Activated CD4-positive, alpha-beta T cell treated with anti-CD3 and anti-CD28 coated beads for 36 hours (primary cell): ENCODE data around the gene TRIM54. TPM values are rescaled to one million over a fixed set of nuclear protein-coding genes. Genes with fewer than 3 reads are reported as not detected.
"Not testable (repeated sequence)": the region's sequence is repeated elsewhere in the genome, so short reads cannot be mapped to it uniquely, and the experiment has no call there.

Source experiments
- ATAC-seq: fragments of 200-7000 bp; cut with Tn5 transposase; one replicate; pipeline ENCODE4 v1.10.0; 2021; ENCODE audit warnings: mild to moderate bottlenecking, moderate library complexity
- CTCF ChIA-PET: fragments of 350-600 bp; sonication (Branson Sonifier 250); formaldehyde crosslinking; loops from one replicate; lab custom pipeline; 2021; ENCODE audit warnings: antibody characterized with exemption; lab: Charles Lee
- POLR2A ChIA-PET: fragments of 350-600 bp; sonication (Branson Sonifier 250); formaldehyde crosslinking; loops from one replicate; lab custom pipeline; 2021; ENCODE audit warnings: antibody characterized with exemption, inconsistent platforms; lab: Charles Lee
- DNase-seq: peaks from one replicate; pipeline ENCODE4 v3.0.0-alpha.2; 2020
- H3K27ac Mint-ChIP-seq: one replicate; pipeline ENCODE4 v1.8.0; 2021; ENCODE audit warnings: mixed read lengths
- H3K27me3 Mint-ChIP-seq: one replicate; pipeline ENCODE4 v1.8.0; 2021; ENCODE audit warnings: mixed read lengths
- H3K36me3 Mint-ChIP-seq: one replicate; pipeline ENCODE4 v1.8.0; 2021; ENCODE audit warnings: low read depth, mixed read lengths
- H3K4me1 Mint-ChIP-seq: one replicate; pipeline ENCODE4 v1.8.0; 2021; ENCODE audit warnings: mixed read lengths
- H3K4me3 Mint-ChIP-seq: one replicate; pipeline ENCODE4 v1.8.0; 2021; ENCODE audit warnings: mild to moderate bottlenecking, moderate library complexity, mixed read lengths
- H3K9me3 Mint-ChIP-seq: one replicate; pipeline ENCODE4 v1.8.0; 2021; ENCODE audit warnings: low read depth, mixed read lengths
- intact Hi-C, 2 experiments: fragments of 100-400 bp; cut with DNase I in 1 of 2; cut with micrococcal nuclease in 1 of 2; formaldehyde crosslinking; loops; one replicate each; pipeline versions ENCODE4 v1.14.2 to v1.15.1; 2022 to 2024; cut with DNase I, micrococcal nuclease
- total RNA-seq, 2 experiments: library from RNA; stranded (reverse); gene quantifications; one replicate each; pipeline ENCODE4 v1.2.3, GENCODE V29; 2021

Gene TRIM54
- total RNA-seq, 2 experiments from 2014 or later = 0.09 to 0.11 TPM

DNA sequence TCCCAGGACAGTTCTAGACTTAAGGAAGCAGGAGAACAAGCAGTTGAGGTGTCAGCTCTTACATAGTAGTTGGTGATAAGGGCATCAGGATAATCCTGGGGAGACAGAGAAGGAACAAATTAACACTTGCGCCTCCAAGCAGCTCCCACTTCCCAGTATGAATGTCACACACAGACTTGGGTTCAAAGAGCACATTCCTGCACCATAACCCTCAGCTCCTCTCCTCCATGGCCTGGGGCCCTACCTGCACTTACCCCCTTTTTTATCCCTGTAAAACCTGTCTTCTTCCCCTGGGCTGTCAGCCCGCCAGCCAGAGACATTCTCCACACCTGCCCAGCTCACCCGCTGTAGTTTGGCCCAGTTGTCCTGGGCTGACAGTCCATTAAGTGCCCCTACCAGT, 29.9 kb downstream of the TRIM54 start:
- ATAC-seq (no peak), DNase-seq (no peak)
- intact Hi-C loops = no loop called here
- ChIA-PET POLR2A (no interaction called here), CTCF (interaction anchor here (0.7 to 2.2 kb wide), 3 partner anchors 9 to 32 kb away, joined by 3 to 5 read pairs (median 5); no protein-coding TSS in a partner anchor)
- Mint-ChIP-seq H3K4me1 (no peaks in the 10 kb centered on the region), H3K36me3 (peaks cover 34% of the 10 kb centered on the region), H3K27me3 (no peaks in the 10 kb centered on the region), H3K9me3 (no peaks in the 10 kb centered on the region), H3K4me3 (no peak overlapping the region), H3K27ac (no peak overlapping the region)

DNA sequence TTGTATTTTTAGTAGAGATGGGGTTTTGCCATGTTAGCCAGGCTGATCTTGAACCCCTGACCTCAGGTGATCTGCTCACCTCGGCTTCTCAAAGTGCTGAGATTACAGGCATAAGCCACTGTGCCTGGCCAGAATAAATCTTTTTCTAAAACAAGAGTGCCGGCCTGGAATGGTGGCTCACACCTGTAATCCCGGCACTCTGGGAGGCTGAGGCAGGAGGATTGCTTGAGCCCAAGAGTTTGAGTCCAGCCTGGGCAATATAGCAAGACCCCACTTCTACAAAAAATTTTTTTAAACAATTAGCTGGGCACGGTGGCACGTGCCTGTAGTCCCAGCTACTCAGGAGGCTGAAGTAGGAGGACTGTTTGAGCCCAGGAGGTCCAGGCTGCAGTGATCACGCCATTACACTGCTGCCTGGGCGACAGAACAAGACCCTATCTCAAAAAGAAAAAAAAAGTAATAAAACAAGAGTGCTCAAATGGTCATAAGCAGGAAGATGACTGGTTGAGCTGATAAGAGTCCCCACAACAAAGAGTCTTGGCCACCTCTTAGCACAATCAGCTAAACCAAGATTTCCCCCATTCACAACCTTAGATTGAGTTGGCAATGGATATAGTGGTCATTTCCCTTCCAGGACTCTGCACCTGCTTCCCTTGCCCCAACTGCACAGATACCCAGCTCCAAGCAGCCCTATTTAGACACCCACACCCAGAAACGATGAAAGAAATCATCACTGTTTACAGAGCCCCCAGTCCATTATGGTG, 31.8 kb downstream of the TRIM54 start:
- Mint-ChIP-seq H3K27me3 (no peaks in the 10 kb centered on the region), H3K27ac (no peak overlapping the region), H3K4me1 (no peaks in the 10 kb centered on the region), H3K4me3 (no peak overlapping the region), H3K36me3 (peaks cover 29% of the 10 kb centered on the region), H3K9me3 (no peaks in the 10 kb centered on the region)
- CTCF ChIA-PET = interaction anchor here (1.2 kb wide), 1 partner anchor 30 kb away, joined by 5 read pairs; no protein-coding TSS in a partner anchor
- no peak for DNase-seq
- intact Hi-C loops = no loop called here
- POLR2A ChIA-PET = interaction anchor here (0.6 kb wide), 1 partner anchor 531 kb away, joined by 3 read pairs; no protein-coding TSS in a partner anchor
- ATAC-seq = no peak

- Mint-ChIP-seq H3K27me3 (no peaks in the 10 kb centered on the region), H3K4me1 (no peaks in the 10 kb centered on the region), H3K4me3 (no peak overlapping the region), H3K9me3 (no peaks in the 10 kb centered on the region), H3K36me3 (peaks cover 24% of the 10 kb centered on the region), H3K27ac (no peak overlapping the region)
- POLR2A ChIA-PET = no interaction called here
- DNase-seq (no peak), ATAC-seq (no peak)
- CTCF ChIA-PET = interaction anchor here (1.2 kb wide), 1 partner anchor 31 kb away, joined by 5 read pairs; no protein-coding TSS in a partner anchor
- intact Hi-C loops = no loop called here
Measured at GRCh38 chr2:27314709-27315108, 32.5 kb downstream of the TRIM54 start.

DNA sequence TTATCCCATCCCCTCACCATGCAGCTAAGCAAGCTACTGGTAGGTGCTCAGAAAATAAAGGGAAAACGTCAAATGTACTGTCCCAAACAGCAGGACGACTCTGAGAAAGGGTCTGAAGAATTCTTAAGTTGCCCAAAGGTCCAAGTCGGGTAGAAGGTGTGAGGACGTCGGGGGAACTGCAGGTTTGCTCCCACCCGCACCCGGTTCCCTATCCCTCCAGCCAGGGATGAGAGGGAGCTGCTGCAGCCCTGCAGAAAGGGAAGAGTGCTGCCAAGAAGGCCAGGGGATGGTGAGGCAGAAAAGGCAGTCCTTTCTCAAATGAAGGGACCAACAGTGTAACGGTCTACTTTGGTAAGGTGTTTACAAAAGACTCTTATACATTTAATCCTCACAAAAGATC, 32.9 kb downstream of the TRIM54 start:
- ATAC-seq = no peak
- H3K27ac Mint-ChIP-seq = no peak overlapping the region
- peaks cover 22% of the 10 kb centered on the region for H3K36me3 Mint-ChIP-seq
- no peaks in the 10 kb centered on the region for H3K27me3 Mint-ChIP-seq
- H3K4me1 Mint-ChIP-seq = no peaks in the 10 kb centered on the region
- no peak overlapping the region for H3K4me3 Mint-ChIP-seq
- ChIA-PET POLR2A (no interaction called here), CTCF (no interaction called here)
- no peaks in the 10 kb centered on the region for H3K9me3 Mint-ChIP-seq
- intact Hi-C loops = no loop called here
- no peak for DNase-seq

GRCh38 chr2:27316655-27317412, 34.6 kb downstream of the TRIM54 start:
- H3K4me1 Mint-ChIP-seq = peaks cover 6% of the 10 kb centered on the region
- ChIA-PET POLR2A (no interaction called here), CTCF (interaction anchor here (0.8 to 1.0 kb wide), 2 partner anchors 14 to 21 kb away, joined by 3 to 4 read pairs; no protein-coding TSS in a partner anchor)
- H3K36me3 Mint-ChIP-seq = peaks cover 18% of the 10 kb centered on the region
- no peak overlapping the region for H3K4me3 Mint-ChIP-seq
- DNase-seq = no peak
- no peak for ATAC-seq
- H3K27ac Mint-ChIP-seq = no peak overlapping the region
- intact Hi-C loops = no loop called here
- H3K27me3 Mint-ChIP-seq = no peaks in the 10 kb centered on the region
- no peaks in the 10 kb centered on the region for H3K9me3 Mint-ChIP-seq

- POLR2A ChIA-PET, H3K9me3 Mint-ChIP-seq, CTCF ChIA-PET, H3K27ac Mint-ChIP-seq, DNase-seq, H3K27me3 Mint-ChIP-seq, intact Hi-C loops, ATAC-seq, H3K4me3 Mint-ChIP-seq: not testable (repeated sequence)
- peaks cover 18% of the 10 kb centered on the region for H3K36me3 Mint-ChIP-seq
- H3K4me1 Mint-ChIP-seq = peaks cover 17% of the 10 kb centered on the region
Measured at GRCh38 chr2:27319839-27320238, 37.6 kb downstream of the TRIM54 start.

DNA sequence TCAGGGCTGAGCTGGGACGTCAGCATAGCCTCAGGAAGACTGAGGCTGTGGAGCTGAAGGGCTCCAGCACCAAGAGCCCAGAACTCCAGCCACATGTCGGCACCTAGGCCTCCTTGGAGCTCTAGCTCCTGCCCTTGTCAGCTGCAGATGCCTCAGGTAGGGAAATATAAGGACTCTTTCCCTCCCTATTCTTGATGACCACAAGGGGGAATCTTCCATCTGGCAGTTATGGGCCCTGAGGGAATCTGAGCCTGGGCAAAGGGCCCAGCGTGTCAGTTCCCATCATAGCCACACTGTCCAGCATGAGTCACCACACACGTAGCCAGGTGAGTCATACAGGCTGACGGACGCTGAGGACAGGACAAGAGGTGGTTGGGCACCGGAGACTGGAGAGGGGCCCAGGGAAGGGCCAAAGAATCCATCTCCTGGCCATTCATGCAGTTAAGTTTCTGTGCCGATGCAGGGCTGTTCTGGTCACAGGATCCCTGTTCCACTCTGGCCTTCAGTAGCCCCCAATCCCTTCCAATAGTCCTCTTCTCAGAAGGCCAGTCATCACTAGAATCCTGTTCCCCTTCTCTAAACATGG, 38.8 kb downstream of the TRIM54 start:
- Mint-ChIP-seq H3K4me1 (peaks cover 17% of the 10 kb centered on the region), H3K27me3 (no peaks in the 10 kb centered on the region), H3K9me3 (no peaks in the 10 kb centered on the region), H3K27ac (no peak overlapping the region), H3K36me3 (peaks cover 15% of the 10 kb centered on the region), H3K4me3 (peak overlapping the region; percentile 98)
- POLR2A ChIA-PET = interaction anchor here (0.6 kb wide), 1 partner anchor 57 kb away, joined by 3 read pairs; no protein-coding TSS in a partner anchor
- no peak for DNase-seq
- intact Hi-C loops = no loop called here
- CTCF ChIA-PET = interaction anchor here (1.0 to 1.6 kb wide), 2 partner anchors 360 to 362 kb away, joined by 3 to 4 read pairs; no protein-coding TSS in a partner anchor
- ATAC-seq = no peak

DNA sequence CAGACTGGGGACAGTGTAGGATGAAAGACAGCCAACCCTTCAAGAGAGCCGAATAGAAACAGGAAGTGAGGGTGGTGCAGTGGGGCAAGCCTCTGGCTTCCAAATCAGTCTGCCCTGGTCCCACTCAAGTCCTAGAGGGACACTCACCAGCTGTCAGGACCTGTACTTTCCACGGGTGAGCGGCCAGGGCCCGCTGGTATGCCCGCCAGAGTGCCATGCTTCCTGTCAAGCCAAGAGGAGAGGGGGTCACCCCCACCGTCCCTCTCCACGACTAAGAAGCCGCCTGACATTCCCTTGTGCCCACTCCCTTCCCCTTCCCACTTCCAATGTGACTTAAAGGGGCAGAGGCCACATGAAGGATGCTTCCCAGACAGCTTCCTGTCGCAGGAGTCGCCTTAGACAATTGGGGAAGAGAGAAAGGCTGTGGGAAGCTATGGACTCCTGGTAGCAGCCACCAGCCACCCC, 40.1 kb downstream of the TRIM54 start:
- CTCF ChIA-PET = interaction anchor here (0.6 to 1.6 kb wide), 7 partner anchors 19 to 361 kb away, joined by 3 to 7 read pairs (median 3); partner anchors contain the start of genes AGBL5 and TRIM54
- Mint-ChIP-seq H3K9me3 (no peaks in the 10 kb centered on the region), H3K27me3 (no peaks in the 10 kb centered on the region), H3K36me3 (peaks cover 20% of the 10 kb centered on the region), H3K4me1 (peaks cover 17% of the 10 kb centered on the region), H3K27ac (peak overlapping the region; percentile 98), H3K4me3 (peak overlapping the region; percentile 98)
- intact Hi-C loops = loop anchor here (1.0 to 2.0 kb wide), 3 partner anchors 34 to 272 kb away; partner anchors contain the start of genes AGBL5 (in 1 of the 2), GTF3C2 (in 1 of the 2) and IFT172 (in 1 of the 2)
- DNase-seq (peak; percentile 26), ATAC-seq (peak; percentile 20)
- POLR2A ChIA-PET = no interaction called here

DNA sequence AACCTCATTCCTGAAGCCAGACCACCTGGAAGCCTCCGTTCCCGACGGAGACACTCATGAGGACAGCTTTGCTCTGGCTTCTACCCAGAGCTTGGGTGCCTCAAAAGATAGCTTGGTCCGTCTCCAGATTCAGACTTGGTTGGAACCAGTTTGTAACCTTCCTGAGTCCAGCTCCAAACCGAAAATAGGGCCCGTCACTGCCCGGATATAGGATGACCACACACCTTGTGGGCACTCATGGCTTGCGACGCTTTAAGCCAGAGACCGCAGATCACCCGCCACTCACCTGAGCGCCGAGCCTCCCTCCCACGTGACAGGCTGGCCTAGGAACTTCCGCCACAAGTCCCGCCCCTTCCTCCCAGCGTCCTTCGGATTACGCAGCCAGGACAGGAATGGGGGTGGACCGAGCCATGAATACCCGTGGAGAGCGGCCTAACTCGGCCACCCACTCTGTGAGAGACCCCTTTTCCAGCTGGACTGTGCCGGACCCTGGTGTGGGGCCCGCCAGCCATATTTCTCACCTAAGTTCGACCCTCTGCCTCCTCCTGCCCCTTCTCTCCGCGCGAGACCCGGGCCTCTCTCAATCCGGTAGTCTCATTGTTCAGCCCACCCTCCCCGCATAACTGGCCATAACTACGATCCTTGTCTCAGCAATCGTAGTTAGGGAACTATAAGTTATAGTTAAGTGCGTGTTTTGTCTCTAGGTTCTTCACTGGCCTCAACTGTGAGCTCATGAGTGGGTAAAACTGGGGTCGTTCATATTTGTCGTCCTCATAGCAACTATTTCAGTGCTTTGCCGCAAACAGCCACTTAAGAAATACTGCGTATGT, 40.8 kb downstream of the TRIM54 start, which contains the start of gene MPV17:
Gene MPV17 (minus strand): TSS at position 332 of the 830 bp plus-strand sequence. CDS start 580 bp downstream, outside the sequence.
- ATAC-seq (peak; percentile 99), DNase-seq (peak; percentile 94)
- Mint-ChIP-seq H3K27me3 (no peaks in the 10 kb centered on the region), H3K4me1 (peaks cover 17% of the 10 kb centered on the region), H3K9me3 (no peaks in the 10 kb centered on the region), H3K27ac (peak within 1 kb of the TSS; percentile 98), H3K4me3 (peak within 1 kb of the TSS; percentile 98), H3K36me3 (peaks cover 23% of the 10 kb centered on the region)
- intact Hi-C loops = loop anchor here (1.0 to 2.0 kb wide), 9 partner anchors 33 to 272 kb away; partner anchors contain the start of genes EIF2B4 (in 2 of the 2), GTF3C2 (in 2 of the 2), SNX17 (in 2 of the 2) and AGBL5 (in 1 of the 2)
- POLR2A ChIA-PET = interaction anchor here (0.6 kb wide), 2 partner anchors 7 to 131 kb away, joined by 3 read pairs; no protein-coding TSS in a partner anchor
- CTCF ChIA-PET = interaction anchor here (0.6 to 1.4 kb wide), 9 partner anchors 20 to 382 kb away, joined by 3 to 7 read pairs (median 3); partner anchors contain the start of gene TRIM54
